Stimulated activated naive CD8-positive, alpha-beta T cell treated with anti-CD3 and anti-CD28 coated beads, Interleukin-15, amount 100 ng/mL, for 72 hours (primary cell): ENCODE data around the gene PDRG1.
A peak's percentile ranks its signal among the peaks of the same experiment; 100 is the strongest.
"Not testable (repeated sequence)": the region's sequence is repeated elsewhere in the genome, so short reads cannot be mapped to it uniquely, and the experiment has no call there.

Source experiments
- ATAC-seq: fragments of 150-1000 bp; cut with Tn5 transposase; 2 replicates; pipeline ENCODE4 v1.10.0; 2021; ENCODE audit warnings: mild to moderate bottlenecking, moderate library complexity
- DNase-seq, 2 donors: peaks; one replicate each; pipeline ENCODE4 v3.0.0; 2021 to 2022
- H3K27ac Mint-ChIP-seq, 2 donors: one replicate each; pipeline ENCODE4 v1.8.0; 2022; ENCODE audit warnings: mild to moderate bottlenecking in 2 of 2, mixed read lengths in 2 of 2, moderate library complexity in 2 of 2
- H3K27me3 Mint-ChIP-seq: one replicate; pipeline ENCODE4 v1.8.0; 2022; ENCODE audit warnings: mixed read lengths
- H3K4me1 Mint-ChIP-seq: one replicate; pipeline ENCODE4 v1.8.0; 2022; ENCODE audit warnings: mild to moderate bottlenecking, mixed read lengths
- H3K4me3 Mint-ChIP-seq, 2 donors: one replicate each; pipeline ENCODE4 v1.8.0; 2022; ENCODE audit warnings: mild to moderate bottlenecking in 2 of 2, mixed read lengths in 2 of 2, moderate library complexity in 1 of 2
- H3K9me3 Mint-ChIP-seq, 2 donors: one replicate each; pipeline ENCODE4 v1.8.0; 2022; ENCODE audit warnings: mixed read lengths in 2 of 2

The PDRG1 gene

GRCh38 chr20:31945785-31946184 lies 6.1 kb downstream of the PDRG1 start:
- Mint-ChIP-seq H3K9me3 (no peaks in the 10 kb centered on the region), H3K27ac (no peak overlapping the region), H3K4me3 (no peak overlapping the region), H3K27me3 (no peaks in the 10 kb centered on the region), H3K4me1 (peaks cover 12% of the 10 kb centered on the region)
- ATAC-seq (no peak), DNase-seq (no peak)

DNA sequence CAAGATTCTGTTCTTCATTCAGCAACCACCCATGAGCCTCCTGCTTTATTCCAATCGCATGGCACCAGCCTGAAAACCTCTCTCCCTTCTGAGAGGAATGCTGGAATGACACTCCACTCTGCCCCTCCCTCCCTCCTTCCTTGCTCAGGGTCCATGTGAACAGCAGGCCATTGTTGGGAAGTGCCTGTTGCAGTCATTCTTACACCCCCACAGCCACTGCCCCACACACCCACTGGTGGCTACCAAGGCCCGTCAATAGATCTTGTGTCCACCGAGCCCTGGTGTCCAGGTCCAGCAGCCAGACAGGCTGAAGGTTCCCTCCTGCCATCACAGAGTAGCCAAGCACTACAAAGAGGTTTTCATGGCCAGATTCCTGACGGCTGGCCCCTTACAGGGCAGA lies 6.5 kb downstream of the PDRG1 start:
- no peak overlapping the region for H3K4me3 Mint-ChIP-seq
- no peaks in the 10 kb centered on the region for H3K9me3 Mint-ChIP-seq
- DNase-seq (no peak), ATAC-seq (no peak)
- no peaks in the 10 kb centered on the region for H3K27me3 Mint-ChIP-seq
- peaks cover 8% of the 10 kb centered on the region for H3K4me1 Mint-ChIP-seq
- H3K27ac Mint-ChIP-seq: no peak overlapping the region

DNA sequence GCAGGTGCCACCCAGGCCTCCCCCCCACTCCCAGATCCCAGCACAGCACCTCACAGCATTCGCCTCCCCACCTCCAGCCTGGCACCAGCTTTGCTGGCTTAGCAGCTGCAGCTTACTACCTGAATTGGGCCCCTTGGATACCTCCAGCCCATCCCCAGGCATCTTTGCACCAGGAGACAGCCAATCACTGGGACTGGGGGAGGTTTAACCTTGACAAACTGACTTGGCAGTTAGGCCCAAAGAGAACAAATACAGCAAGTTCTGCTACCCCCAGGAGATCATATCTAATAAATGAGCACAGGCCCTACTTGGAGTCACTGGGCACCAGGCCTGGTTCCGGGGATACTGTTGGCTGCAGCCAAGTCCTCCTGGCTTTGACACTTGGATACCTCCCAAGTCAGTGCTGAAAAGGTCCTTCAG lies 8.8 kb downstream of the PDRG1 start:
- H3K27me3 Mint-ChIP-seq: no peaks in the 10 kb centered on the region
- no peak overlapping the region for H3K4me3 Mint-ChIP-seq
- no peak for ATAC-seq
- no peak overlapping the region for H3K27ac Mint-ChIP-seq
- DNase-seq: no peak
- H3K9me3 Mint-ChIP-seq: no peaks in the 10 kb centered on the region
- no peaks in the 10 kb centered on the region for H3K4me1 Mint-ChIP-seq

GRCh38 chr20:31939661-31940060 lies 12.2 kb downstream of the PDRG1 start:
- H3K27ac Mint-ChIP-seq: no peak overlapping the region
- H3K27me3 Mint-ChIP-seq: no peaks in the 10 kb centered on the region
- H3K4me1 Mint-ChIP-seq: no peaks in the 10 kb centered on the region
- no peak for DNase-seq
- H3K9me3 Mint-ChIP-seq: no peaks in the 10 kb centered on the region
- no peak overlapping the region for H3K4me3 Mint-ChIP-seq
- ATAC-seq: no peak

- no peaks in the 10 kb centered on the region for H3K9me3 Mint-ChIP-seq
- ATAC-seq: no peak
These were observed 14.0 kb downstream of the PDRG1 start for GRCh38 chr20:31937820-31938219.

DNA sequence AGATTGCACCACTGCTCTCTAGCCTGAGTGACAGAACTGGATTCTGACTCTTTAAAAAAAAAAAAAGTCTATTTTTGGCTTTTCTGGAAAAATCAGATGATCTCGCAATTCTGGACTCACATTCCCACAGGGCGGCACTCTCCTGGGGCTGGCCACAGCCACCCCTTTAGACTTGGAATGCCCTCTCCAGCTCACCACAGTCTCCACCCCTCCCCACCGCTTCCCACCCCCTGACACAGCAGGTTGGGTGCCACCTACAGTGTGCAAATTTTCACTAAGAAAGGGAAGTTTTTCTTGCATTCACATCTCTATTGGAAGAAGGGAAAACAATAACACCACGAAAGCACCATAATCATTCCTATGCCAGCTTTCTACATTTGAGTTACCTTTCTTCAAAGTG lies 15.4 kb downstream of the PDRG1 start:
- ATAC-seq: no peak
- Mint-ChIP-seq H3K9me3 (no peaks in the 10 kb centered on the region), H3K4me3 (no peak overlapping the region), H3K27me3 (peaks cover 2% of the 10 kb centered on the region), H3K4me1 (no peaks in the 10 kb centered on the region), H3K27ac (no peak overlapping the region)
- no peak for DNase-seq

More at GRCh38 chr20:31937820-31938219, 14.0 kb downstream of the PDRG1 start:
- no peaks in the 10 kb centered on the region for H3K4me1 Mint-ChIP-seq
- no peaks in the 10 kb centered on the region for H3K27me3 Mint-ChIP-seq
- H3K4me3 Mint-ChIP-seq: no peak overlapping the region
- no peak for DNase-seq
- no peak overlapping the region for H3K27ac Mint-ChIP-seq

DNA sequence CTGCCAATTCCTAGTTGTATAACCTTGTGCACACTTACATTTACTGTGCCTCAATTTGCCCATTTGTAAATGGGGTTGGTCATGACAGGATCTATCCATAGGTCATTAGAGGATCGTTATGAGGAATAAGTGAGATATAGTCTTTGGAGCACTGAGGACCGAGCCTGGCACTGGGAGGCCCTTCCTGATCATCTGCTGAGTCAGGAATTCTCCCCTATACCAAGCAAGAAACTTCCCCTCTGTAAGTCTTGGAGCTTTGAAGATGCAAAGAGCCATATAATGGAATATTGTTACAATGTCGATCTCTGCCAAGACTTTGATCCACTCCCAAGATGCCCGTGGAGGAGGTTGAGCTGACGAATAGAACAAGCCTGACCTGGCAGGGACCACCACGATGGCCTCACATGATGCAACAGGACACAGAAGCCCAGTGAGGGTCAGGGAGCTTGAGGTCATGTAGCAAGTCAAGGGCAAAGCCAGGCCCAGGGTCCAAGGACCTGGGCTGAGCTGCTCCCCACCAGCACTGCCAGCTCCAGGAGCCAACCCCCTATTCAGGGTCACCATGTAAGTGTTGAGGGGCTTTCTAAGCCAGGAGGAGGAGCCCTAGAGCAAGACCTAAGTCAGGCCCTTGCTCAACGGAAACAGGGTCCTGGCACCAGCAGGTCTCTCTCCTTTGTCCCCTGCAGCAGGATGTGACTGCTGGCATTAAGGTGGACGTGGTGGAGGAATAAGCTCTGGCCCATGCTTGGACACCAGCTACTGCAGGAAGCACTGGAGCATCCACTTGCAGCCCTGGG lies 16.7 kb downstream of the PDRG1 start:
- Mint-ChIP-seq H3K4me3 (no peak overlapping the region), H3K9me3 (no peaks in the 10 kb centered on the region), H3K27me3 (peaks cover 13% of the 10 kb centered on the region), H3K4me1 (no peaks in the 10 kb centered on the region), H3K27ac (no peak overlapping the region)
- DNase-seq (no peak), ATAC-seq (no peak)

DNA sequence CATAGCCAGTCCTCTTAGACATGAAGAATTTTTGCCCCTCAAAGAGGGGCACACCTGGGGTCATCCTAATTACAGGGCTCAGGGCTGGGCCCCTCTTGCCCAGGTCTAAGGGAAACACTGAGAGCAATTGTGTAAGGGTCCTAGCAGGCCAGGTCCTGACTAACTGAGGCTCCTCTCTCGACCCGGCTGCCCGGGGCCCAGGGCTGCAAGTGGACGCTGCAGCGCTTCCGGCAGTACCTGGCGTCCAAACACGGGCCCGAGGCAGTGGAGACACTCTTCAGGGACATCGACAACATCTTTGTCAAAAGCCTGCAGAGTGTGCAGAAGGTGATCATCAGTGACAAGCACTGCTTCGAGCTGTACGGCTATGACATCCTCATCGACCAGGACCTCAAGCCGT lies 17.4 kb downstream of the PDRG1 start:
- DNase-seq (no peak), ATAC-seq (no peak)
- no peak overlapping the region for H3K4me3 Mint-ChIP-seq
- H3K4me1 Mint-ChIP-seq: no peaks in the 10 kb centered on the region
- no peaks in the 10 kb centered on the region for H3K9me3 Mint-ChIP-seq
- H3K27me3 Mint-ChIP-seq: peaks cover 13% of the 10 kb centered on the region
- no peak overlapping the region for H3K27ac Mint-ChIP-seq

DNA sequence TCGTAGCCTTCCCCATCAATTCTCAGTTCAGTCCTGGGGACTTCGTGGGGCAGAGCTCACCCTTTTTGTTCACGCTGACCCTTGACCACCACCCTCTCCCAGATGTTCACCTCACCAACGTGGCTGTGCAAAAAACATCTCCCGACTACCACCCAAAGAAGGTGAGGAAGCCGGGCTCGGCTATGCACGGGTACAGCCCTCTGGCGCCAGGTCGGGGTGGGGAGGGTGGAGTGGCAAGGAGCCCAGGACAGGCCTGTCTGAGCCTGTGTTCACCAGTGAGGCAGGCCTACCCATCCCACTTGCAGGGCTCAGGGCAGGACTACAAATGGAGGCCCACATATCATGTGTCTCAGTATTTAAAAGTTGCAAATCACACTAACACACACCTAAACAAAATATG lies 18.1 kb downstream of the PDRG1 start:
- no peak overlapping the region for H3K4me3 Mint-ChIP-seq
- H3K4me1 Mint-ChIP-seq: no peaks in the 10 kb centered on the region
- peaks cover 18% of the 10 kb centered on the region for H3K27me3 Mint-ChIP-seq
- no peaks in the 10 kb centered on the region for H3K9me3 Mint-ChIP-seq
- DNase-seq (no peak), ATAC-seq (no peak)
- H3K27ac Mint-ChIP-seq: no peak overlapping the region

- Mint-ChIP-seq H3K27me3 (peaks cover 27% of the 10 kb centered on the region), H3K27ac (no peak overlapping the region)
- no peak for DNase-seq
These were observed 21.1 kb downstream of the PDRG1 start for GRCh38 chr20:31930779-31931178.

GRCh38 chr20:31929631-31930030 lies 22.2 kb downstream of the PDRG1 start:
- not testable (repeated sequence) for H3K27ac Mint-ChIP-seq, DNase-seq, H3K4me3 Mint-ChIP-seq, ATAC-seq, H3K4me1 Mint-ChIP-seq, H3K9me3 Mint-ChIP-seq
- H3K27me3 Mint-ChIP-seq: peaks cover 38% of the 10 kb centered on the region

More at GRCh38 chr20:31930779-31931178, 21.1 kb downstream of the PDRG1 start:
- no peak for ATAC-seq
- Mint-ChIP-seq H3K4me3 (no peak overlapping the region), H3K9me3 (no peaks in the 10 kb centered on the region), H3K4me1 (no peaks in the 10 kb centered on the region)

- ATAC-seq: no peak
- peaks cover 19% of the 10 kb centered on the region for H3K4me1 Mint-ChIP-seq
- peak overlapping the region in 1 of 2 donors; percentile 8 for H3K27ac Mint-ChIP-seq
- H3K27me3 Mint-ChIP-seq: peaks cover 58% of the 10 kb centered on the region
- DNase-seq: no peak
- H3K4me3 Mint-ChIP-seq: no peak overlapping the region
- H3K9me3 Mint-ChIP-seq: no peaks in the 10 kb centered on the region
These were observed 24.2 kb downstream of the PDRG1 start for GRCh38 chr20:31927627-31928159.

DNA sequence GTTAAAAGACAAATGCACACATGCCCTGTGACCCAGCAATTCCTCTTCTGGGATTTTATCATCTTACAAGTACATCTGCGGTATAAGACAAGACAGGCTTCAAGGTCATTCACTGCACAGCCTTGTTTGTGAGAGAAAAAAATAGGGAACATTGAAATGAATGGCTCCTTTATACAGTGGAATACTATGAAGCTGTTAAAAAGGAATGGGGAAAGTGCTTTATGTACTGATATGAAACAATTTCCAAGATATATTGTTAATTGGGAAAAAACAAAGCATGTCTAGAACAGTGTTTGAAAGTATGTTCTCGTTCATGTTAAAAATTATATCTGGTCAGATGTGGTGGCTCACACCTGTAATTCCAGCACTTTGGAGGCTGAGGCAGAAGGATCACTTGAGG lies 25.4 kb downstream of the PDRG1 start:
- no peak for ATAC-seq
- Mint-ChIP-seq H3K27me3 (peaks cover 62% of the 10 kb centered on the region), H3K9me3 (no peaks in the 10 kb centered on the region), H3K27ac (no peak overlapping the region), H3K4me3 (no peak overlapping the region), H3K4me1 (peaks cover 19% of the 10 kb centered on the region)
- DNase-seq: no peak

DNA sequence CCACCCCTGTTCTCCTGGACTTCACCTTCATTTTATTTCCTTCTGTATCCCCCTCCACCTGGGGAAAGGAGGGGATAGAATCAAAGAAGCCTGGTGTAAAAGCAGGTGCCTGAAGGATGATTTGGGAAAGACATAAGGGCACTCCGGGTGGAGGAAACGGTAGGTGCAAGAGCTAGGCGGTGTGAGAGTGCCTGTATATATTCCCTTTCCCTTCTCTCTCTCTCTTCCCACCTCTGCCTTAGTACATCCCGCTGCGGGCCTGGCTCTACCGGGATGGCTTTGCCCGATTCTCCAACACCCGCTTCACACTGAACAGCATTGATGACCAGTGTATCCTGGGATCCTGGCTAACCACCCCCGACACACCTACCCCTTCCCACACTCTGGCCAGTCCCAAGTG lies 26.2 kb downstream of the PDRG1 start:
- ATAC-seq (no peak), DNase-seq (no peak)
- Mint-ChIP-seq H3K27ac (no peak overlapping the region), H3K27me3 (peaks cover 57% of the 10 kb centered on the region), H3K9me3 (no peaks in the 10 kb centered on the region), H3K4me3 (no peak overlapping the region), H3K4me1 (peaks cover 19% of the 10 kb centered on the region)

- Mint-ChIP-seq H3K4me1 (peaks cover 19% of the 10 kb centered on the region), H3K27ac (peak overlapping the region in 1 of 2 donors; percentile 34), H3K9me3 (no peaks in the 10 kb centered on the region), H3K4me3 (peak overlapping the region in 1 of 2 donors; percentile 13), H3K27me3 (peaks cover 65% of the 10 kb centered on the region)
- ATAC-seq (no peak), DNase-seq (no peak)
These were observed 27.3 kb downstream of the PDRG1 start for GRCh38 chr20:31924561-31924960.

DNA sequence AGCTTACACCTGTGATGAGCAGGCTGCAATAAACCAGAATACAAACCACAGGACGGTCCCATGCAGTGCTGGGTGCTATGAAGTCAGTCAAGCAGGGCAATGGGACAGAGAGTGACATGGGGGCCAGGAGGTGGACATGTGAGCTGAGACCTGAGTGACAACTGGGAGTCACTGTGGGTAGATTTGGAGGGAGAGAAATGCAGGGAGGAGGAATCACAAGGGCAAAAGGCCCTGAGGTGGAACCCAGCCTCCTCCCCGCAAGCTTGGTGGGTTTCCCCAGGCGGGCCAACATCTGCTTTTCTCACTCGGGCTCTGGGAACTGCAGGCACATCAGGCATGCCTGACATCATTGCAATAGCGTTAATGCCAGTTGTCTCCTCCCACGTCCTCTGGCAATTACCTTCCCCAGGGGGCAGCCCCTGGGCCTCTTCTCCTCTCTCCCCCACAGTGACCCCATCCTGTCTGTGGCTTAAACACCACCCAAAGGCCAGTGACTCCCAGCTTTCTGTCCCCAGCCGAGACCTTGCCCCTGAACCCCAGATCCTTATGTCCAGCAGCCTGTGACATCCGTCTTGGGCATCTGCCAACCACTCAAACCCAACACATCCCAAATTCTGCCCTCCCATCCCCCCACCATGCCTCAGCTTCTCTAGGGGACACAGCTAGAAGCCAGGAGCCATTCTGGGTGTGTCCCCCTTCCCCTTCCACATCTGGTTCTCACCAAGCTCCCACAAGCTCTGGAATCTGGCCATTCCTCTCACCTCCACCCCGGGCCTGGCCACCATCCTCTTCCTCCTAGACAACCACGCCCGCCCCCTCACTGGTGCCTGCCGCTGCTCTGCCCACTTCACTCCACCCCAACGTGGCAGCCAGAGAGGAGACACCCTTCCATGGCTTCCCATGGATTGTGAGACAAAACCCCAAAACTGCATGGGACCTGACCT lies 28.2 kb downstream of the PDRG1 start:
- peaks cover 69% of the 10 kb centered on the region for H3K27me3 Mint-ChIP-seq
- H3K9me3 Mint-ChIP-seq: no peaks in the 10 kb centered on the region
- peak; percentile 95 for ATAC-seq
- peak overlapping the region in 1 of 2 donors; percentile 22 for H3K27ac Mint-ChIP-seq
- peaks cover 19% of the 10 kb centered on the region for H3K4me1 Mint-ChIP-seq
- peak; percentile 20 to 51 for DNase-seq
- H3K4me3 Mint-ChIP-seq: peak overlapping the region; percentile 13 to 21
